K562 (cell line): ENCODE results near the gene RBM26. TPM values are rescaled to one million over a fixed set of nuclear protein-coding genes. Genes with fewer than 3 reads are reported as not detected.

ENCODE experiments used
- ATAC-seq: fragments of 200-7000 bp; cut with Tn5 transposase; 3 replicates; pipeline ENCODE4 v1.9.1; 2020; ENCODE audit warnings: moderate library complexity
- BruUV-seq: library from RNA; stranded (reverse); fragments of 400-500 nt; replicated peaks from 2 replicates; lab custom pipeline; 2021; lab: Mats Ljungman, UMichigan
- CTCF ChIA-PET: fragments of 300-600 bp; formaldehyde crosslinking; extraction: SDS; loops from one replicate; lab custom pipeline; 2021; ENCODE audit warnings: low intra/inter-chr PET ratio; lab: Yijun Ruan, JAX
- POLR2A ChIA-PET: fragments of 300-600, 350-650 bp; sonication (Branson Sonifier 250); formaldehyde crosslinking; extraction: SDS; loops from one replicate; lab custom pipeline; 2021; ENCODE audit warnings: antibody characterized with exemption, inconsistent platforms; lab: Yijun Ruan, JAX
- DNase-seq, 4 experiments: peaks; one replicate each; pipeline versions ENCODE4 v3.0.0 to v3.0.0-alpha.2; 2011 to 2018; ENCODE audit warnings: low spot score in 3 of 4, mixed read lengths in 3 of 4; ENCODE audit errors: extremely low read depth in 1 of 4
- FAIRE-seq: peaks from 2 replicates; lab custom pipeline; 2011; peaks lifted over from hg19 to GRCh38; lab: Jason Lieb, UNC
- H2AFZ ChIP-seq: 2 replicates; pipeline ENCODE4 v1.6.0; 2011; ENCODE audit warnings: low read depth, low read length, control low read depth, inconsistent platforms
- H3K27ac ChIP-seq: fragments of 200-600 bp; 3 replicates; pipeline ENCODE4 v1.8.0; 2011; ENCODE audit warnings: low read depth, mild to moderate bottlenecking, control low read depth, inconsistent platforms, low read length, moderate library complexity, mixed read lengths; ENCODE audit errors: extremely low read depth
- H3K27me3 ChIP-seq, 2 experiments: fragments of 300-600 bp in 1 of 2; 2 replicates in 1 of 2; 3 replicates in 1 of 2; pipeline versions ENCODE4 v1.6.0 to v1.8.0; 2011; ENCODE audit warnings: inconsistent platforms in 2 of 2, low read length in 2 of 2, mild to moderate bottlenecking in 1 of 2, mixed read lengths in 1 of 2, moderate library complexity in 1 of 2; ENCODE audit not compliant: control insufficient read depth in 2 of 2, insufficient read depth in 2 of 2
- H3K36me3 ChIP-seq: fragments of 300-600 bp; 3 replicates; pipeline ENCODE4 v1.8.0; 2011; ENCODE audit warnings: mild to moderate bottlenecking, low read length, inconsistent platforms; ENCODE audit not compliant: control insufficient read depth, insufficient read depth
- H3K4me1 ChIP-seq, 2 experiments: fragments of 200-600 bp in 1 of 2; replicated peaks in 1 of 2; 2 replicates in 1 of 2; 3 replicates in 1 of 2; pipeline versions ENCODE4 v1.5.1 to v1.8.0; 2011; ENCODE audit warnings: inconsistent platforms in 2 of 2, low read length in 2 of 2, mild to moderate bottlenecking in 1 of 2, mixed read lengths in 1 of 2, moderate library complexity in 1 of 2; ENCODE audit not compliant: control insufficient read depth in 2 of 2, insufficient read depth in 2 of 2
- H3K4me2 ChIP-seq: 2 replicates; pipeline ENCODE4 v1.6.1; 2011; ENCODE audit warnings: low read length, control low read depth, inconsistent platforms, mixed read lengths; ENCODE audit not compliant: insufficient read depth
- H3K4me3 ChIP-seq: fragments of 200-600 bp; sonication (generic), shearing (Covaris generic); 2 replicates; pipeline ENCODE4 v1.5.1; 2016; ENCODE audit warnings: control low read depth, inconsistent platforms
- H3K79me2 ChIP-seq: fragments of 200-600 bp; 3 replicates; pipeline ENCODE4 v1.8.0; 2011; ENCODE audit warnings: low read length, inconsistent platforms; ENCODE audit not compliant: control insufficient read depth, insufficient read depth
- H3K9ac ChIP-seq, 2 experiments: 2 replicates each; pipeline versions ENCODE4 v1.6.0 to v1.6.1; 2011; ENCODE audit warnings: low read depth in 2 of 2, low read length in 2 of 2, control low read depth in 1 of 2, inconsistent platforms in 1 of 2, mild to moderate bottlenecking in 1 of 2, mixed read lengths in 1 of 2; ENCODE audit not compliant: insufficient read depth in 1 of 2
- H3K9me1 ChIP-seq: one replicate; pipeline ENCODE4 v1.6.0; 2011; ENCODE audit warnings: inconsistent platforms, mild to moderate bottlenecking, low read length, moderate library complexity; ENCODE audit not compliant: control insufficient read depth, insufficient read depth
- H3K9me3 ChIP-seq: replicated peaks from 2 replicates; pipeline ENCODE4 v1.5.1; 2011; ENCODE audit warnings: low read depth, low read length, inconsistent platforms; ENCODE audit not compliant: control insufficient read depth, insufficient read depth
- H4K20me1 ChIP-seq: replicated peaks from 2 replicates; pipeline ENCODE4 v1.6.1; 2011; ENCODE audit warnings: low read length, inconsistent platforms, mixed read lengths; ENCODE audit not compliant: control insufficient read depth, insufficient read depth
- ARID1B ChIP-seq: fragments of 450-650 bp; IDR thresholded peaks from 2 replicates; pipeline ENCODE4 v1.6.1; 2016; ENCODE audit warnings: antibody characterized with exemption, mild to moderate bottlenecking, inconsistent platforms
- ATF3 ChIP-seq, 2 experiments: fragments of 450-650 bp in 1 of 2; sonication (generic) in 1 of 2; formaldehyde crosslinking in 1 of 2; IDR thresholded peaks in 1 of 2; conservative IDR thresholded peaks in 1 of 2; 2 replicates each; pipeline versions ENCODE4 v1.6.1 to v1.8.1; 2016 to 2023; ENCODE audit warnings: mild to moderate bottlenecking in 2 of 2, moderate library complexity in 2 of 2, inconsistent platforms in 1 of 2, missing genetic modification reagents in 1 of 2
- ELF2 ChIP-seq: fragments of 250-450 bp; sonication (Bioruptor Pico); IDR thresholded peaks from 2 replicates; pipeline ENCODE4 v1.5.0; 2021; ENCODE audit warnings: mild to moderate bottlenecking
- ESRRA ChIP-seq: fragments of 450-650 bp; IDR thresholded peaks from 2 replicates; pipeline ENCODE4 v1.6.1; 2014; ENCODE audit warnings: low read depth, mild to moderate bottlenecking, moderate library complexity, borderline replicate concordance
- NFE2 ChIP-seq: IDR thresholded peaks from 2 replicates; pipeline ENCODE4 v1.6.1; 2014; ENCODE audit warnings: antibody characterized with exemption, low read depth
- PHF8 ChIP-seq: fragments of 200-600 bp; sonication (generic); IDR thresholded peaks from 2 replicates; pipeline ENCODE4 v1.6.1; 2012; ENCODE audit warnings: mixed run types, mild to moderate bottlenecking, inconsistent platforms, low read length, moderate library complexity, borderline replicate concordance
- PPARD ChIP-seq: fragments of 250-450 bp; sonication (Bioruptor Pico); IDR thresholded peaks from 2 replicates; pipeline ENCODE4 v1.8.0; 2022; ENCODE audit warnings: inconsistent platforms, mild to moderate bottlenecking, moderate library complexity
- SMARCE1 ChIP-seq: fragments of 450-650 bp; IDR thresholded peaks from 2 replicates; pipeline ENCODE4 v1.7.1; 2016; ENCODE audit warnings: mild to moderate bottlenecking
- ZBTB26 ChIP-seq: fragments of 450-650 bp; formaldehyde crosslinking; IDR thresholded peaks from 2 replicates; pipeline ENCODE4 v1.4.0; 2022; ENCODE audit warnings: missing genetic modification characterization
- ZSCAN32 ChIP-seq: fragments of 450-650 bp; formaldehyde crosslinking; IDR thresholded peaks from 2 replicates; pipeline ENCODE4 v1.4.0; 2020; ENCODE audit warnings: mild to moderate bottlenecking, moderate library complexity
- whole genome bisulfite sequencing: fragments of 100-300 bp; shearing (Covaris generic); methylation state at CpG from one replicate; pipeline ENCODE4 v1.1.6; 2016; ENCODE audit warnings: low coverage, mixed read lengths; ENCODE audit not compliant: insufficient coverage; ENCODE audit errors: missing lambda C conversion rate; 5-methylcytosine and 5-hydroxymethylcytosine counted together
- in situ Hi-C: fragments of 300-500 bp; cut with MboI; formaldehyde crosslinking; loops from 4 replicates; pipeline ENCODE4 v1.15.0; 2018; ENCODE audit warnings: inconsistent platforms, mixed read lengths
- intact Hi-C: fragments of 100-400 bp; cut with micrococcal nuclease; formaldehyde crosslinking; loops from 2 replicates; pipeline ENCODE4 v1.14.2; 2022
- polyA plus RNA-seq, 8 experiments: library from polyadenylated mRNA; depleted of rRNA in 4 of 8; stranded (reverse) in 5 of 8; unstranded in 3 of 8; fragments of >200 nt; fragmentation: Nextera tagmentation in 2 of 8; fragmentation: Illumina TruSeq in 1 of 8; extraction: Ambion mirVana in 2 of 8; extraction: Trizol in 1 of 8; gene quantifications; 2 replicates each; pipeline versions ENCODE4 v1.2.1 to v1.2.3, GENCODE V29; 2011 to 2014; ENCODE audit warnings: inconsistent platforms in 1 of 8, missing spikeins in 1 of 8
- total RNA-seq, 7 experiments: library from RNA; depleted of rRNA in 6 of 7; stranded (reverse); fragments of >200 nt in 6 of 7; fragmentation: Illumina TruSeq in 2 of 7; extraction: Trizol in 2 of 7; gene quantifications; 2 replicates each; pipeline versions ENCODE4 v1.2.1 to v1.2.3, GENCODE V29; 2011 to 2021; ENCODE audit warnings: low replicate concordance in 1 of 7
- TF ChIP-seq, protein P1 (sequence below): fragments of 450-650 bp; IDR thresholded peaks from 2 replicates; pipeline ENCODE4 v1.6.1; 2016
- TF ChIP-seq, protein P2 (sequence below): sonication (generic); formaldehyde crosslinking; IDR thresholded peaks from 2 replicates; pipeline ENCODE4 v1.8.0; 2023; ENCODE audit warnings: mild to moderate bottlenecking, missing genetic modification reagents

Gene RBM26
- total and polyA plus RNA-seq, 9 of the 15 experiments (the other 6 are each of a cell fraction or from before 2014, with no cell fraction given): 10.0 to 42.4 (median 26.4) TPM

DNA sequence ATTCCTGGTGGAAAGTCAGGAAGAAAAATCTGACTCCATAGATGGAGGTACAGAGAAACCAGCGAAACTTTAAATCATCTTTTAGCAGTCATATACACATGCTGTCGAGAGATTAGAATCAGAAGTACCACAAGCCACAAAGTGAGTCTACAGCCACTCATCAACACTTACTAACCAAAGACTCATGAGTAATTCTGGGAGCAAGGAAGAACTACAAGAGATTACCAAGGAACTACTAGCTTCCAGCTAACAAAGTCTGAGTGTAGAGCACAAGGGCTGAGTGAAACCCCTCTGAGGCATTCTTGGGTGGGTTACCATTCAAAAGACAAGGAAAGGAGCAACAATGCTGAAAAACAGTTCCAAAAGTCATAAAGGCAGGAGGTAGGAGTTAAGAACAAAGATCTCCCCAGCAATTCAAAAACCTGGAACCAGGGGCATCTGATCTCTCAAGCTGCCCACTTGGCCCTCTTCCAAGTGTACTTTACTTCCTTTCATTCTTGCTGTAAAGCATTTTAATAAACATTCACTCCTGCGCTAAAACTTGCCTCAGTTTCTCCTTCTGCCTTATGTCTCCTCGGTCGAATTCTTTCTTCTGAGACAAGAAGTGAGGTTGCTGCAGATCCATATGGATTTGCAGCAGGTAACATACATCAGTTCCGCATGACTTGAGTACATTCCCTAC lies 13.0 kb downstream of the RBM26 start (continued):
- 0 out of 2 replicates have a peak, but pooled peaks have one; percentile 17 for TF ChIP-seq ATF3 (IDR thresholded peaks at IDR 0.05)
- TF ChIP-seq ATF3 (CRISPR knock-in tag; conservative IDR thresholded peaks at IDR 0.05): no peak
- TF ChIP-seq ESRRA: peak; percentile 44; the same call in 1 of the 2 replicates
- TF ChIP-seq PPARD (CRISPR knock-in tag): no peak
- TF ChIP-seq, protein P1, sequence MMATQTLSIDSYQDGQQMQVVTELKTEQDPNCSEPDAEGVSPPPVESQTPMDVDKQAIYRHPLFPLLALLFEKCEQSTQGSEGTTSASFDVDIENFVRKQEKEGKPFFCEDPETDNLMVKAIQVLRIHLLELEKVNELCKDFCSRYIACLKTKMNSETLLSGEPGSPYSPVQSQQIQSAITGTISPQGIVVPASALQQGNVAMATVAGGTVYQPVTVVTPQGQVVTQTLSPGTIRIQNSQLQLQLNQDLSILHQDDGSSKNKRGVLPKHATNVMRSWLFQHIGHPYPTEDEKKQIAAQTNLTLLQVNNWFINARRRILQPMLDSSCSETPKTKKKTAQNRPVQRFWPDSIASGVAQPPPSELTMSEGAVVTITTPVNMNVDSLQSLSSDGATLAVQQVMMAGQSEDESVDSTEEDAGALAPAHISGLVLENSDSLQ: peak; percentile 71
- TF ChIP-seq SMARCE1: peak; percentile 43; the same call in 1 of the 2 replicates
- TF ChIP-seq ARID1B: peak; percentile 64
- TF ChIP-seq NFE2: no peak

DNA sequence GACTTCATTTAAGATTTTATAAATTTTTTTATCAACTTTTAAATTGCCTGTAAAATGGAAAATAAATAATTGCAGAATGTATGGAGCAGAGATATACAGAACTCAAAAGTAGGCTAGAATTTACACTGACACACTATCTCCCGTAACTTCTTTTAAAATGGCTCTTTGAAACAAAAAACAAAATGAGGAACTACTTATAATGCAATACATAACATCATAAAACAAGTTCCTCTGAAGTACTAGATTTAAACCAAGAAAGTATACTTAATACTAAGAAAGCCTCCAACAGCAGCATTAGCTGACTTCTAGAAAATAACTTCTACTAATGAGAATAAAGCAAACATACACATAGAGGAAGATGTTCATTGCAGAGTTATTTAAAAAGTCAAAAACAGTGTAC lies 17.0 kb downstream of the RBM26 start:
- no peaks in the 10 kb centered on the region for H3K27me3 ChIP-seq
- peaks cover 3% of the 10 kb centered on the region for H3K9me1 ChIP-seq
- H3K9ac ChIP-seq: no peak overlapping the region
- H3K36me3 ChIP-seq: peaks cover 27% of the 10 kb centered on the region; the same call in 2 of the 3 replicates
- 89% methylated on average over 1 of the region's 1 CpG for WGBS
- DNase-seq (no peak), ATAC-seq (no peak), FAIRE-seq (no peak)
- no TSS peak for BruUV-seq
- H3K79me2 ChIP-seq: peaks cover 93% of the 10 kb centered on the region
- no peak overlapping the region for H3K4me2 ChIP-seq
- ChIA-PET CTCF (no interaction called here), POLR2A (no interaction called here)
- in situ Hi-C loops: no loop called here
- intact Hi-C loops: no loop called here
- H3K9me3 ChIP-seq: no peaks in the 10 kb centered on the region
- no peak overlapping the region for H2AFZ ChIP-seq
- H3K4me3 ChIP-seq: no peak overlapping the region
- H4K20me1 ChIP-seq: no peaks in the 10 kb centered on the region; the same call in 1 of the 2 replicates
- peak overlapping the region; percentile 10; the same call in 1 of the 3 replicates for H3K27ac ChIP-seq
- H3K4me1 ChIP-seq: peaks cover 4 to 10% of the 10 kb centered on the region in 2 experiments; a peak in 3 of 5 replicates
- TF ChIP-seq PHF8 (no peak), ZBTB26 (CRISPR knock-in tag) (no peak), ELF2 (CRISPR knock-in tag) (no peak), ZSCAN32 (no peak)
- TF ChIP-seq, protein P2, sequence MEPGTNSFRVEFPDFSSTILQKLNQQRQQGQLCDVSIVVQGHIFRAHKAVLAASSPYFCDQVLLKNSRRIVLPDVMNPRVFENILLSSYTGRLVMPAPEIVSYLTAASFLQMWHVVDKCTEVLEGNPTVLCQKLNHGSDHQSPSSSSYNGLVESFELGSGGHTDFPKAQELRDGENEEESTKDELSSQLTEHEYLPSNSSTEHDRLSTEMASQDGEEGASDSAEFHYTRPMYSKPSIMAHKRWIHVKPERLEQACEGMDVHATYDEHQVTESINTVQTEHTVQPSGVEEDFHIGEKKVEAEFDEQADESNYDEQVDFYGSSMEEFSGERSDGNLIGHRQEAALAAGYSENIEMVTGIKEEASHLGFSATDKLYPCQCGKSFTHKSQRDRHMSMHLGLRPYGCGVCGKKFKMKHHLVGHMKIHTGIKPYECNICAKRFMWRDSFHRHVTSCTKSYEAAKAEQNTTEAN: no peak
